ENCODE data around the gene AQP11. TPM values are rescaled to one million over a fixed set of nuclear protein-coding genes. Genes with fewer than 3 reads are reported as not detected.
A peak's percentile ranks its signal among the peaks of the same experiment; 100 is the strongest.
"Not testable (repeated sequence)": the region's sequence is repeated elsewhere in the genome, so short reads cannot be mapped to it uniquely, and the experiment has no call there.

AQP11 gene
- polyA plus RNA-seq, 4 donors: 2.6 to 5.8 (median 3.3) TPM

GRCh38 chr11:77590194-77590782, 535 bp downstream of the AQP11 start:
- DNase-seq (ENCODE audit: low read depth in 4 of 4, low spot score in 3 of 4): peak in 2 of 4 donors; percentile 18 to 19

GRCh38 chr11:77592727-77593126, 3.0 kb downstream of the AQP11 start:
- DNase-seq (ENCODE audit: low read depth in 4 of 4, low spot score in 3 of 4): no peak

- DNase-seq (ENCODE audit: low read depth in 4 of 4, low spot score in 3 of 4): no peak
These were observed 4.1 kb downstream of the AQP11 start for GRCh38 chr11:77593883-77594282.

- DNase-seq (ENCODE audit: low read depth in 4 of 4, low spot score in 3 of 4): no peak
These were observed 6.9 kb downstream of the AQP11 start for GRCh38 chr11:77596626-77597025.

- no peak for DNase-seq (ENCODE audit: low read depth in 4 of 4, low spot score in 3 of 4)
These were observed 8.4 kb downstream of the AQP11 start for GRCh38 chr11:77598195-77598594.

GRCh38 chr11:77602381-77603088, 12.8 kb downstream of the AQP11 start:
- DNase-seq (ENCODE audit: low read depth in 4 of 4, low spot score in 3 of 4): no peak

- no peak for DNase-seq (ENCODE audit: low read depth in 4 of 4, low spot score in 3 of 4)
These were observed 14.5 kb downstream of the AQP11 start for GRCh38 chr11:77604281-77604680.

- no peak for DNase-seq (ENCODE audit: low read depth in 4 of 4, low spot score in 3 of 4)
These were observed 19.5 kb downstream of the AQP11 start for GRCh38 chr11:77609234-77609633.

- DNase-seq (ENCODE audit: low read depth in 4 of 4, low spot score in 3 of 4): no peak
These were observed 22.2 kb downstream of the AQP11 start for GRCh38 chr11:77611921-77612320.

- no peak for DNase-seq (ENCODE audit: low read depth in 4 of 4, low spot score in 3 of 4)
These were observed 28.1 kb downstream of the AQP11 start for GRCh38 chr11:77617892-77618291.

GRCh38 chr11:77619576-77620198, 29.9 kb downstream of the AQP11 start:
- DNase-seq (ENCODE audit: low read depth in 4 of 4, low spot score in 3 of 4): peak in 2 of 4 donors; percentile 27 to 31

GRCh38 chr11:77630157-77630710, 40.5 kb downstream of the AQP11 start:
- DNase-seq (ENCODE audit: low read depth in 4 of 4, low spot score in 3 of 4): no peak

GRCh38 chr11:77633926-77634325, 44.2 kb downstream of the AQP11 start:
- DNase-seq (ENCODE audit: low read depth in 4 of 4, low spot score in 3 of 4): not testable (repeated sequence)

GRCh38 chr11:77636731-77637344, 47.1 kb downstream of the AQP11 start:
- no peak for DNase-seq (ENCODE audit: low read depth in 4 of 4, low spot score in 3 of 4)

- DNase-seq (ENCODE audit: low read depth in 4 of 4, low spot score in 3 of 4): peak; percentile 78 to 87 (median 81)
These were observed 47.8 kb downstream of the AQP11 start, which contains the start of gene CLNS1A for GRCh38 chr11:77637345-77638165. CLNS1A (minus strand) TSS chr11:77637794; CDS start chr11:77637714, 80 bp downstream.

GRCh38 chr11:77642228-77642627, 52.5 kb downstream of the AQP11 start:
- no peak for DNase-seq (ENCODE audit: low read depth in 4 of 4, low spot score in 3 of 4)

- no peak for DNase-seq (ENCODE audit: low read depth in 4 of 4, low spot score in 3 of 4)
These were observed 55.1 kb downstream of the AQP11 start for GRCh38 chr11:77644887-77645286.

- DNase-seq (ENCODE audit: low read depth in 4 of 4, low spot score in 3 of 4): no peak
These were observed 58.0 kb downstream of the AQP11 start for GRCh38 chr11:77647654-77648305.

GRCh38 chr11:77650123-77650522, 60.4 kb downstream of the AQP11 start:
- no peak for DNase-seq (ENCODE audit: low read depth in 4 of 4, low spot score in 3 of 4)

Data from left renal pelvis (tissue), 4 donors.